HG02678 (cell line): Measurements from ENCODE around the gene SMYD3.
"Not testable (repeated sequence)": the region's sequence is repeated elsewhere in the genome, so short reads cannot be mapped to it uniquely, and the experiment has no call there.

Experiments
- ATAC-seq: cut with Tn5 transposase; IDR thresholded peaks from one replicate; pipeline ENCODE4 v1.9.1; 2021; ENCODE audit warnings: mild to moderate bottlenecking, moderate library complexity; ENCODE audit not compliant: unreplicated experiment

Gene SMYD3

GRCh38 chr1:245978915-245979314 lies 528.2 kb downstream of the SMYD3 start:
- no peak for ATAC-seq

GRCh38 chr1:245972476-245972875 lies 534.6 kb downstream of the SMYD3 start:
- no peak for ATAC-seq

GRCh38 chr1:245971711-245972085 lies 535.4 kb downstream of the SMYD3 start:
- ATAC-seq = no peak

- ATAC-seq = not testable (repeated sequence)
These were observed 535.9 kb downstream of the SMYD3 start for GRCh38 chr1:245971076-245971710.

GRCh38 chr1:245969283-245969682 lies 537.8 kb downstream of the SMYD3 start:
- no peak for ATAC-seq

GRCh38 chr1:245968775-245969174 lies 538.3 kb downstream of the SMYD3 start:
- ATAC-seq = no peak

- no peak for ATAC-seq
These were observed 541.7 kb downstream of the SMYD3 start for GRCh38 chr1:245965398-245965797.

- no peak for ATAC-seq
These were observed 543.4 kb downstream of the SMYD3 start for GRCh38 chr1:245963649-245964048.

GRCh38 chr1:245962453-245962852 lies 544.6 kb downstream of the SMYD3 start:
- no peak for ATAC-seq

- no peak for ATAC-seq
These were observed 545.9 kb downstream of the SMYD3 start for GRCh38 chr1:245961137-245961540.

GRCh38 chr1:245960171-245960570 lies 546.9 kb downstream of the SMYD3 start:
- ATAC-seq = no peak

GRCh38 chr1:245958016-245958415 lies 549.1 kb downstream of the SMYD3 start:
- ATAC-seq = no peak

- no peak for ATAC-seq
These were observed 549.7 kb downstream of the SMYD3 start for GRCh38 chr1:245957427-245957826.

GRCh38 chr1:245956225-245956624 lies 550.9 kb downstream of the SMYD3 start:
- no peak for ATAC-seq

GRCh38 chr1:245953876-245954660 lies 553.0 kb downstream of the SMYD3 start:
- peak; percentile 64 for ATAC-seq

- ATAC-seq = no peak
These were observed 554.6 kb downstream of the SMYD3 start for GRCh38 chr1:245952383-245953026.

GRCh38 chr1:245948786-245949185 lies 558.3 kb downstream of the SMYD3 start:
- ATAC-seq = no peak

GRCh38 chr1:245946905-245947304 lies 560.2 kb downstream of the SMYD3 start:
- ATAC-seq = no peak

- ATAC-seq = not testable (repeated sequence)
These were observed 561.9 kb downstream of the SMYD3 start for GRCh38 chr1:245945136-245945535.

GRCh38 chr1:245942856-245943255 lies 564.2 kb downstream of the SMYD3 start:
- ATAC-seq = no peak

- ATAC-seq = not testable (repeated sequence)
These were observed 565.3 kb downstream of the SMYD3 start for GRCh38 chr1:245941771-245942170.

GRCh38 chr1:245939756-245940345 lies 567.2 kb downstream of the SMYD3 start:
- no peak for ATAC-seq
